ENCODE measurements around the gene PGAP6.
"Not testable (repeated sequence)": the region's sequence is repeated elsewhere in the genome, so short reads cannot be mapped to it uniquely, and the experiment has no call there.

DNA sequence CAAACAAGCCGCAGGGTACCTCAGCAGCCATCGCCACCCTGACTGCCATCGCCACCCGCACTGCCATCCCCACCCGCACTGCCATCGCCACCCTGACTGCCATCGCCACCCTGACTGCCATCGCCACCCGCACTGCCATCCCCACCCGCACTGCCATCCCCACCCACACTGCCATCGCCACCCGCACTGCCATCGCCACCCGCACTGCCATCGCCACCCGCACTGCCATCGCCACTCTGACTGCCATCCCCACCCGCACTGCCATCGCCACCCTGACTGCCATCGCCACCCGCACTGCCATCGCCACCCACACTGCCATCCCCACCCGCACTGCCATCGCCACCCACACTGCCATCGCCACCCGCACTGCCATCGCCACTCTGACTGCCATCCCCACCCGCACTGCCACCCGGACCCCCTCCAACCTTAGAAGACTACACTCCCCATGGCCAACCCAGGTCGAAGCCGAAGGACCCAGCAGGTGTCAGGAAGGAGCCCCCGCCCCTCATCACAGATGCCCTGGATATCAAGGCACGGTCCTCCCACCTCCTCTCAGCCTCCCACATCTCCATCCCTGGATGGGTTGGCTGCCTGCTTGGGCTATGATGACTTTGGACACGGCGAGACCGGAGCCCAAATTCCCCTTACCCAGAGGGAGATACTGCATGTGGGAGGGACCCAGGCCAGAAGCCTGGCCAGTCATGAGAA lies 3.5 kb downstream of the PGAP6 start:
- TF ChIP-seq EZH2 (IDR thresholded peaks at IDR 0.05; ENCODE audit: borderline replicate concordance, low read depth, low read length, severe bottlenecking) = not testable (repeated sequence)
- TF ChIP-seq, protein P1, sequence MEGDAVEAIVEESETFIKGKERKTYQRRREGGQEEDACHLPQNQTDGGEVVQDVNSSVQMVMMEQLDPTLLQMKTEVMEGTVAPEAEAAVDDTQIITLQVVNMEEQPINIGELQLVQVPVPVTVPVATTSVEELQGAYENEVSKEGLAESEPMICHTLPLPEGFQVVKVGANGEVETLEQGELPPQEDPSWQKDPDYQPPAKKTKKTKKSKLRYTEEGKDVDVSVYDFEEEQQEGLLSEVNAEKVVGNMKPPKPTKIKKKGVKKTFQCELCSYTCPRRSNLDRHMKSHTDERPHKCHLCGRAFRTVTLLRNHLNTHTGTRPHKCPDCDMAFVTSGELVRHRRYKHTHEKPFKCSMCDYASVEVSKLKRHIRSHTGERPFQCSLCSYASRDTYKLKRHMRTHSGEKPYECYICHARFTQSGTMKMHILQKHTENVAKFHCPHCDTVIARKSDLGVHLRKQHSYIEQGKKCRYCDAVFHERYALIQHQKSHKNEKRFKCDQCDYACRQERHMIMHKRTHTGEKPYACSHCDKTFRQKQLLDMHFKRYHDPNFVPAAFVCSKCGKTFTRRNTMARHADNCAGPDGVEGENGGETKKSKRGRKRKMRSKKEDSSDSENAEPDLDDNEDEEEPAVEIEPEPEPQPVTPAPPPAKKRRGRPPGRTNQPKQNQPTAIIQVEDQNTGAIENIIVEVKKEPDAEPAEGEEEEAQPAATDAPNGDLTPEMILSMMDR (IDR thresholded peaks at IDR 0.05; ENCODE audit: borderline replicate concordance, extremely low read depth, low read length, poor library complexity, severe bottlenecking) = not testable (repeated sequence)

Data from DND-41 (cell line).